GM21717 (cell line): ENCODE measurements around the gene CTDP1.

Experiments
- ATAC-seq: cut with Tn5 transposase; IDR thresholded peaks from one replicate; pipeline ENCODE4 v1.9.1; 2021; ENCODE audit warnings: mild to moderate bottlenecking, moderate library complexity; ENCODE audit not compliant: unreplicated experiment

CTDP1 gene

DNA sequence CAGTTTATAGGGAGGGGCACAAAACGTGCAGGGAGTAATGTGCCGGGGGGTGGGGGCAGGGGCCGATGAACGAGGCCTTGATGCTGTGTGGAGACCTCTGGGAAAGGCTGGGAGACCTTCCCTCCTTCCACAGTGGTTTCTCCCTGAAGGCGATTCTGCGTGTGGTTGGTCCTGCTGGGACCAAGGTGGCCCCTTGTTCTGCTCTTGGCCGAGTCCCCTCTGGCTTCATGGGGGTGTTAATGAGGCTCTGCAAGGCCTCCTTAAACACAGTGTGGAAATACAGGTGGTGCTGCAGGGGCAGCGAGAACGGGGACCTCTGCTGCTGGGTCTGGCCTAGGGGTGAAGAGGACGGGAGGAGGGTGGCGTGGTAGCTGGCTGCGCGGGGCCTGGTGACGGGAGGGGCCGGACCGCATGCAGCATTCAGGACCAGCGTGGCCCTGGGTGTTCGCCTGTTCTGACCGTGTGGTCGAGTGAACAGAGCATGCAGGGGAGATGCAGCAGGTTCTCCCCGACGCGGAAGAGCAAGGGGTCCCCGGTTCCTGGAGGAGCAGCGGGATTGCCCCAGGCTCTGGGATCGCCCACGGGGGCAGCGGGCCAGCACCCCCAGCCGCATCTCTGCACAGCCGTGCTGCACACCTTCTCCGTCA is 76.0 kb downstream of the CTDP1 start:
- ATAC-seq, result no peak

DNA sequence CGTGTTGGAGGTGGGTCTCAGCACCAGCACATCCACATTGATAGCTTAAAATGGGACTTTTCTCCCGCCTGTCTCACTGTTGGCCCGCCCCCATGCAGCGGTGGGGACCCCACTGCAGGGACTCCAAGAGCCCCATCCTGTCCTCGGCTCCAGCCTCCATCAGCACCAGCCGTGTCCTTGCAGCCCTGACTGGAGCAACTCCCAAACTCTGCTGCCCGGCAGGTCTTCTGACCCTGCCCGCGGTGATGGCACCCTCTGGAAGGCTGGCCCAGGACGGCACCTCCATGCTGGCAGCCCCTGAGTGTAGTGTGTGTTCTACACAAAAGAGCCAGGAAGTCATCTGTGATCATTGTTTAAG is 76.5 kb downstream of the CTDP1 start:
- ATAC-seq, result no peak

DNA sequence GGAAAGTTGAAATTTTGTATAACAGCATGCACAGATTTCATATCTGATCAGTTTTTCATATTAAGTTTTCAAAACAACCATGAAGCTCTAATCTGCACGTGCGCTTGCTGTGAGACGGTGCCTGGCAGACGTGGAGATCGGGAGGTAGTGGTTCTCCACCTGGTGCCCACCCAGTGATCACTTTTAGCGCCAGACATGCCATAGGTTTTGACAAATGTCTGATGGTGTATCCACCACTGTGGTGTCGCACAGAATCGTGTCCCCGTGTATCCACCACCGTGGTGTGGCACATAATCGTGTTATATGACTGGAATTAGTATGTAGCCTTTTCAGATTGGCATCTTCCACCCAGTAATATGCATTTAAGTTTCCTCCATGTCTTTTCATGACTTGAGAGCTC is 77.2 kb downstream of the CTDP1 start:
- no peak for ATAC-seq

DNA sequence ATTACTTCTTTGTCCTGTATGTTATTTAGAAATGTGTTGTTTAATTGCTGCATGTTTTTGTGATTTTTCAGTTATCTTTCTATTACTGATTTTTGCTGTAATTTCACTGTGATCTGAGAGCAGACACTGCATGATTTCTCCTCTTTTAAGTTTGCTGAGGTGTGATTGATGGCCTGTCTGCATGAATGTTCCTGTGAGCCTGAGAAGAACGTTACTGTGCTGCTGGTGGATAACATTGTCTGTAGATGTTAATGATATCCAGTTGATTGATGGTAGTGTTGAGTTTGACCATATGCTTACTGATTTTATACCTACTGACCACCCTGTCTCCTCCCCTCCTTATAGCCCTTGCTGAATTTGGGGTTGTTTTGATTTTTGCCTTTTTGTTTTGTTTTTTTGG is 80.7 kb downstream of the CTDP1 start:
- ATAC-seq, result no peak

DNA sequence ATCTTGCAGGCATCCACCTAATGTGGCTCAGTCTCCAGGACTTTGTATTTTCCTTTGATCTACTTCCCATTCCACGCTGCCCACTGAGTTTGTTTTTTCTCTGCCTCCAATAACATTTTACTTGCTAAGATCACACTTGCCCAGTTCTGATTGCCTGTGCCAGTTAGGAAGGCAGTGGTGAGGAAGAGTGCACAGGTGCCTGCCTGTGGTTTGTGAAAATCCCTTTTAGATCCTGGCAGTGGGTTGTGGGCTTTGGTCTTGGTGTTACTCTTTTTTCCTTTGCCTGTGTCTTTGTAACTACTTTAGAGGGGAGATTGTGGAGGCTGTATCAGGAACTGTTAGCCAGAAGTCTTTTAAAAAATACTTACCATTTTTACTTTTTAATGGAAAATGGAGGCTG is 81.3 kb downstream of the CTDP1 start:
- no peak for ATAC-seq

DNA sequence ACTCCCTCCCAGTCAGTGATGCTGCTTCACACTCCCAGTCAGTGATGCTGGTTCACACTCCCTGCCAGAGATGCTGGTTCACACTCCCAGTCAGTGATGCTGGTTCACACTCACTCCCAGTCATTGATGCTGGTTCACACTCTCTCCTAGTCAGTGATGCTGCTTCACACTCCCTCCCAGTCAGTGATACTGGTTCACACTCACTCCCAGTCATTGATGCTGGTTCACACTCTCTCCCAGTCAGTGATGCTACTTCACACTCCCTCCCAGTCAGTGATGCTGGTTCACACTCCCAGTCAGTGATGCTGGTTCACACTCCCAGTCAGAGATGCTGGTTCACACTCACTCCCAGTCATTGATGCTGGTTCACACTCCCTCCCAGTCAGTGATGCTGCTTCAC is 83.8 kb downstream of the CTDP1 start:
- ATAC-seq, result no peak

DNA sequence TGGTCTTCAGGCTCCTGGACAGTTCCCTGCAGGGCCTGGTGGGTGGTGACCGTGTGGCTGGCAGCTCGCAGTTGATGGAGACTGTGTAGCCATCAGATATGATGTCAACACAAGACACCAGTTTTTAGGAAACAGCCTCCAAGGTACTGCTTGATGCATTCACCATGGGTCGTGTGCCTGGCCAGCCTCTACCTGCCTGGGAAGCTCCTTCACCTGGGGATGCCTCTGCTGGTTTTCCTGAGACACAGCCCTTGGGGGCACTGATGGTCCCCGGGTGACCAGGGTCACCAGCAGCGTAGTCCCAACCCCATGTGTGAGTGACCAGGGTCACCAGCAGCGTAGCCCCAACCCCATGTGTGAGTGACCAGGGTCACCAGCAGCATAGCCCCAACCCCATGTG is 84.5 kb downstream of the CTDP1 start:
- no peak for ATAC-seq

DNA sequence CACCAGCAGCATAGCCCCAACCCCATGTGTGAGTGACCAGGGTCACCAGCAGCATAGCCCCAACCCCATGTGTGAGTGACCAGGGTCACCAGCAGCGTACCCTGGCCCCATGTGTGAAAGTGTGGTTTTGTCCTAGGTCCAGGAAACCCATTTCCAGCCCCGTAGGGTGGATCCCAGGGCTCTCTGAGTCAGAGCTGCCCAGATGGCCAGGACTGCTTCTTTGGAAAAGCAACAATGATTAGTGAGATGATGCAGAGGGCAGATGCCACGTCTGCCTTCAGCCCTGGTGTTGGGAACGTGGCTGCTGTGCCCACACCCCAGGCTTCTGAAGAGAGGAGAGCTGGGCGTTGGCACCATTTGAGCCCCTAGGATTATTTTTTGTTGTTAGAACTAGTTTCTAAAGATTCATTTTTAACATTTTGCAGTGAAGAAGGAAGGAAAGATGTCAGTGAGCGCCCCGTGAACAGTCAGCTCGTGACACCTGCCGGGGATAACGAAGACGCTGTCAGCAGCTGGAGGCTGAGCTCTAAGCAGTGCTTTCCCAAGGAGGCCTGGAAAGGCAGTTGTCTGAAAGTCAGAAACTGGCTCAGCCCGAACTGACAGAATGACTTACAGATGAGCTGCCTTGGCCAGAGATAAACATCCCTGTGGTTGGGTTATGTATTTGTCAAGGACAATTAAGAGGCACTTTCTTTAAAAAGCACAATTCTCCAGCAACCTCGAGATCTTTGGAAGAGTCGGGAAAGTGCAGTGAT is 86.1 kb downstream of the CTDP1 start:
- ATAC-seq, result no peak

DNA sequence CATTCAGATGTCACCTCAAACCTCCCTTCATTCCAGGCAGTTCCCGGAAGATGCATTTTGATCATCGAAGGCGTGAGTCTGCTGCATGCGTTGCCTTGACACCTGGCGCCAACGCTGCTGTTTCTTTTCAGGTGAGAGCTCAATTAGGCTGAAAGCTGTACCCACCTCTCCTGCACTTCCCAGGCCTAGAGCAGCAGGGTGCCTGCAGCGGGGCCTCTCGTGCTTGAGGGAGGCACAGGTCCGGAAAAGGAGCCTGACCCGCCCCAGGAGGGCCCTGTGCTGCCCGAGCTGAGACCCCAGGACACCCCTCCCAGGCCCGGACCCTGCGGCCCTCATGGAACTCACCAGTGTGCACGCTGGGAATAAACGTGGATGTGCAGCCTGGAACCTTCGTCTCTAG is 86.7 kb downstream of the CTDP1 start:
- no peak for ATAC-seq

DNA sequence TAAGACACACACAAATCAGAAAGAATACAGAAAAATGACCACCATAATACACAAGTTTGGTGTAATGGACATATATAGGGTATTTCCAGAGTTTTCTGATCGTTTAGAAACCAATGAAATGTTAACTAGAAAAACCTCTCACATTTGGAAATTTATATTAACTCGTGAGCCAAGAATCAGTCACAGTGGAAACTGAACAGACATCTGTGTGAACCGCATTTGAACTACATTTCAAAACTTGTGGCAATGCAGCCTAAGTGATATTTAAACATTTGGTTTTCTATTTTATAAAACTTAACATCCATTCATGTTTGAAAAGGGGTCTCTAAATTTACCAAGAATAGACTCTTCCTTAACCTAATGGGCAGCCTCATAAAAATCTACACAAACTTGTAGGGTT is 89.1 kb downstream of the CTDP1 start:
- no peak for ATAC-seq

DNA sequence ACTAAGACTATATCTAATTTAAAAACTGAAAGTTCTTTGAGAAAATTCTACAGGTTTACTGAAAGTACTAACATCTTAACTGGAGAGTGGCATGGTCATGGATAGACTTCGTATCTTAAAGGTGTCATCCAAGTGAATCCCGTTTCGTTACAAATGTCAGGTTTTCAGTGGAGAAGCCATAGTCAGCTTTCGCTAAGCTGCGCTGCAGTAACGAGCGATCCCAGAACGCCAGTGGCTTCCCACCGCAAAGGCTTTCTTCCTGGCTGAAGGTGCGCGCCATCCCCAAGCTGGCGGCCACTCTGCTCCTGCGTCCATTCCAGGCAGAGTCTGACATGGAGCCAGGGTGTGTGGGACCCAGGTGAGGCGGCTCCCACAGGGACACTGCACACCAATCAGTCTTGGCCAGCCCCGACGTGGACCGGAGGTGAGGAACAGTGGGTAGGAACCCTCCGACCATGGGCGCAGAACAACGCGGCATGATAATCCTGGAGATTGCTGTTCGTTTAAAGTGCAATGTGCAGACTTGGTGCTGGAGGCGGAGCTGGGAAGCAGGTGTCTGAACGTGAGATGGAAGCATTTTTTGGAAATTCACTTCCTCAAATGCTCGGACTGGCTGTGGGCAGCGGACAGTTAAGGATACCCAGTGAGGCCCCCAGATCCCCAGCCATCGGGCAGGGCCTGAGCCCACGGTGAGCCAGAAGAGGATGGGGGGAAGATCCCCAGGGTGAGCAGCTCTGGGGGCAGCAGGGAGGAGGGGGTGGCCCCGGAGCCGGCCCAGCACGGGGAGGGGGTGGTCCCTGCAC is 90.3 kb downstream of the CTDP1 start:
- ATAC-seq, result no peak

DNA sequence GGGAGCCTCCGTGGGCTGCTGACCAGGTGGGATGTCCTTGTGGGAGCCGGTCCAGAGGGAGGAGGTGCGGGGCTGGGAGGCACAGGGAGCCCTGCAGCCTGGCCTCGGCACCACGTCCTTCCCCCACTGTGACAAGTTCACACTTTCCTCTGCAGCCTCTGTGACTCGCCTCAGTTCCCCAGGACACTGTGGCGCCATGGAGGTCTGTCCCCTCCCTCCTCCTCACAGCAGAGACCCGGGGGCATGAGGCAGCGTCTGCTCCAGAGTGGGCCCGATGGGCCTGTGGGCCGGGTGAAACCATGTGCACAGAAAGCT is 90.9 kb downstream of the CTDP1 start:
- ATAC-seq, result no peak

DNA sequence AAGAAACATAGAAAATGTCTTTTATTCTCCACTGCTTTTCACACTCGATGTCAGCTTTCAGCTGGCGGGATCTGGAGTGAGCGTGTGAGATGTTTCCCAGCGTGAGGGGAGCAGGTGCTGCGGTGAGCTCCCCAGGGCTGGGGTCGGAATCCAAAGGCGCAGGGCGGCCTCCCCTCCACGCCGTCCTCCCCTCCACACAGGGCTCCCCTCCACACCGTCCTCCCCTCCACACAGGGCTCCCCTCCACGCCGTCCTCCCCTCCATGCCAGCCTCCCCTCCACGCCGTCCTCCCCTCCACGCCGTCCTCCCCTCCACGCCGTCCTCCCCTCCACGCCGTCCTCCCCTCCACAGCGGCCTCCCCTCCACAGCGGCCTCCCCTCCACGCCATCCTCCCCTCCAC is 91.2 kb downstream of the CTDP1 start:
- no peak for ATAC-seq

DNA sequence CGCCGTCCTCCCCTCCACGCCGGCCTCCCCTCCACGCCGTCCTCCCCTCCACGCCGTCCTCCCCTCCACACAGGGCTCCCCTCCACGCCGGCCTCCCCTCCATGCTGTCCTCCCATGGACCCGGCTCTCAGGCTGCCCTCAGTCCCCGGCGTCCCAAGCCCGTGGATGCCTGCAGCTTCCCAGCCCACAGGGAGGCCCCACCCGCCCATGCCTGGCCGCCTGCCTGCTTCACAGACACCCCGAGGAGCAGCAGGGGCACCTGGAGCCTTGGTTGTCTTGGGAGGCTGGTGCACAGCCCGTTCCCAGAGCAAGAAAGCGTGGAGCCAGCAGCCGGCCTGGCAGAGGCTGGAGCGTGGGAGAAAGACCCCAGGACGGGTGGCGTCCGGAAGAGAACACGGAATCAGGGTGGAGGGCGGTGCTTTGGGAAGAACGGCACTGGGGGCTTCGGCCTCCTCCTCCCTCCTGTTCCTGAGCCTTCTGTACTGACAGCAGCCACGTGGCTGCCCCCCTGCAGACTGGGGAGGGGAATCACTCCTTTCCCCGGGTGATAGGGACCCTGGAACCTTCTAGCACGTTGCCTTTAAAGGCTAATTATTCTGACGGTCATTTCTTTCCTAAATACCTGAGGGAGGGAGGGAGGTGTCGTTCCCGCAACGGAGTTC is 92.0 kb downstream of the CTDP1 start:
- no peak for ATAC-seq

DNA sequence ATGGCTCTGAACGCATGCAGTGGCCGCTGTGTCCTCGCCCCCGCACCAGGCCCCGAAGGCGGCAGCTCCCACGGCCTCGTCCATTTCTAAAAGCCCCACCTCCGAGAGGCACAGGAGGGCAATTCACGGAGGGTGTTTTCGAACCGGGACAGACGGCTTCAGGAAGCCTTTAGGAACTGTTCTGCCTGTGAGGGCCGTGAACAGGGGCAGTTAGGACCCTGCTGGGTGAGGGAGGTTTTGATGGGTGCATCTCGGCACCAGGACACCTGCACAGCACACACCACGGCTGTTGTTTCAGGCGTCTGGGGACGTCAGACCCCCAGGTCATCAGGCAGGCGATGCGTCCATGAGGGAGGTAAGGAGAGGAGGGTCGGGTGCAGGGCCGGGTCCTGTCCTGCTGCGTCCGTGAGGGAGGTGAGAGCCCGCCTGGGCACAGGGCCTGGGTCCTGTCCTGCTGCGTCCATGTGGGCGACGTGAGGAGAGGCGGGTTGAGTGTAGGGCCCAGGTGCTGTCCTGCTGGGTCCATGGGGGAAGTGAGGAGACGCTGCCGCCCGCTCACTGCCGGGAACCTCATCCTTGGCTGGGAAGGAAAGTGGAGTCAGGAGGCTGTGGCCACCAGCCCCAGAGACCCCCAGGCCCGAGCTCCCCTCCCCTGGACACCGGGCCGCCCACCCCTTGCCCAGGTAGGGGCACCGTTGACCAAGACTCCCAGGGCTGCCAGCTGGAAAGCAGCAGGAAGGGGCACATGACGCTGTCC is 92.7 kb downstream of the CTDP1 start:
- no peak for ATAC-seq

DNA sequence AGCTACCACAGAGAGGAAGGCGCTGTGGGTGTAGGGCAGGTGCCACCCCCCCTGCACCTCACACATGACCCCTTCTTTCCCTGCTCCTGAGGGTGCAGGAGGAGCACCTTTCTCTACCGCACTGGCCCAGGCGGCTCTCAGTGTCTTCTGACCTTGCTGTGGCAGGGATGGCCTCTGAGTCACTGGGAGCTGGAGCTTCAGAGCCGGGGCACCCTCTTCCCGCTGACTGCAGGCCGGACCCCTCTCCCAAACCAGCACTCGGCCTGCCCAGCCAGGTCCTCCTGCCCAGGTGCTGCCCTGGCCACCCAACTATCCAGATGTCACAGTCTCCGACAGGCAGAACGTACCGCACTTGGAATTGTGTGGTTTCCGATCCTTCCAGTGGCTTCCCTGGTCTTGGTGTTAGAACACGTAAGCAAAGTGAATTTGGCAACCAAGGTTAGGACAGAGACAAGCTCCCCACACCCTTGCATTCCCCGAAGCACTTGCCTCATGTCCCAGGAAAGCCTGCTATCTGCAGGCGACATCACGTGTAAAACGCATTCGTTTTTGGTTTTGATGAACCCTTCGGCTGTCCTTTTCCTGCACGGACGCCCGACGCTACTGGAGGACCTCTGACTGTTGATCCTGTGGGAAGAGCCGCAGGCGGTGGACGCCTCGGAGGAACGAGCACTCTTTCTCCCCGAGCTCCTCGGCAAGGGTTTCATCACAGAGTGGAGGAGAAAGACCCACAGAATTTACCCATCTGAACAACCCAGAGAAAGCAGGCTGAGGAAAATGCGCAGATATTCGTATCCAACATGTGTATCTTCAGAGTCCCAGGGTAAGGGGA is 93.5 kb downstream of the CTDP1 start:
- no peak for ATAC-seq

DNA sequence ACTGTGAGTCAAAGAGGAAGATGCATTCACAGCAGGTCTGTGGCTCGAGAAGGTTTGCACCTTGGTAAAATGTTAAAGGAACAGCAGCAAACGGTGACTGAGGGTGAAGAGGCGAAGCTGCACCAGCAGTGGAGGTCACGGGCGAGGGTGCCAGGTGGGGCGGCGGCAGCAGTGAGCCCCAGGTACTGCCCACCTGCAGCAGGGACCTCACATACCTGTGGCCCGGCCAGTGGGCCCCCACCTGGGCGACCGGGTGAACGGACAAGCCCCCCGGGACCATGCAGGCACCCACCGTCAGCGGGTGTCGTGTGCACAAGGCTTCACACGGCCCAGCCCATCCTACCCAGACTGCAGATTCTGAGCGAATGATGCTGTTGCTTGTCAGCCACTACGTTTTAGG is 94.5 kb downstream of the CTDP1 start:
- ATAC-seq, result no peak

DNA sequence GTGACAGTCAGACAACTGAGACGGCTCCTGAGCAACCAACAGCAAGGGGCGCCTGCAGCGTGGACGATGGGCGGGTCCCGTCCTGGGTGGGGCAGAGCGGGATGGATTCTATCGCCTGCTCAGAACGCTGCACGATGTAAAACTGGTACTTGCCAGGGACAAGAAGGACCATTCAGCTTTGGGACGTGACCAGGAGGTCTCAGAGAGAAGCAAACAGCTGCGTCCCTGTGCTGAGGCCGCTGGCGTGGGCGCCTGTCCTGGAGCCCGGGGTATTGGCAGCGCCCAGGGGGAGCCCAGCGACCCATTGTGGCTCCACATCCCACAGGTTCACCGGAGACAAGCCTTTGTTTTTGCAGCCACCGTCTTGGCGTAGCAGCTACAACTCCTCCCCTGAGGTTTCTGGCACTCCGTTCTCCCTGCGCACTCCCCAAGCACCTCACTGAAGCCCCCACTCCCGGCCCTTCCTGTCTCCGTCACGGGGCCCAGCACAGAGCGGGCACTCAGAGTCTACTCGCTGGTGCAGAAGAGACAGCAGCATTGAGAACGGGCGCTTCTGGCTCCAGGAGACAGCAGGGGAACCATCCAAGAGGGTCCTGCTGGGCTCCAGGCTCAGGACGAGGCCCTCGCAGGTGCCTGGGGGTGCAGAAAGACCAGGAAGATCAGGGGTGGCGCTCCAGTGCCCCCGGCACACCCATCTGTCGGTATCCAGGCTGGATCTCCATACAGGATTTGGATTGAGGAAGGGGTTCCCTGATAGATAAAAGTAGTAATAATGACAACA is 96.0 kb downstream of the CTDP1 start:
- no peak for ATAC-seq

DNA sequence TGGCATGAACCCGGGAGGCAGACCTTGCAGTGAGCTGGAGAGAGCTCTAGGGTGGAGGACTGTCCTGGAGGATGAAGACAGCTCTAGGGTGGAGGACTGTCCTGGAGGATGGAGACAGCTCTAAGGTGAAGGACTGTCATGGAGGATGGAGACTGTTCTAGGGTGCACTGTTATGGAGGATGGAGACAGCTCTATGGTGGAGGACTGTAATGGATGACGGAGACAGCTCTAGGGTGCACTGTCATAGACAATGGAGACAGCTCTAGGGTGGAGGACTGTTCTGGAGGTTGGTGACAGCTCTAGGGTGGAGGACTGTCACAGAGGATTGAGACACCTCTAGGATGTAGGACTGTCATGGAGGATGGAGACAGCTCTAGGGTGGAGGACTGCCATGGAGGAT is 97.1 kb downstream of the CTDP1 start:
- ATAC-seq, result no peak
